ENCODE measurements around the gene ARHGAP15. TPM values are rescaled to one million over a fixed set of nuclear protein-coding genes. Genes with fewer than 3 reads are reported as not detected.

The ARHGAP15 gene
- total RNA-seq, 1 donor from 2014 or later = not detected

- Mint-ChIP-seq H3K36me3 (ENCODE audit: unreplicated experiment) (no peaks in the 10 kb centered on the region), H3K4me3 (ENCODE audit: unreplicated experiment) (no peak overlapping the region), H3K9me3 (ENCODE audit: unreplicated experiment) (no peaks in the 10 kb centered on the region), H3K27ac (ENCODE audit: unreplicated experiment) (no peak overlapping the region), H3K4me1 (ENCODE audit: low read depth, unreplicated experiment) (no peaks in the 10 kb centered on the region), H3K27me3 (ENCODE audit: unreplicated experiment) (no peaks in the 10 kb centered on the region)
- TF ChIP-seq, protein P1, sequence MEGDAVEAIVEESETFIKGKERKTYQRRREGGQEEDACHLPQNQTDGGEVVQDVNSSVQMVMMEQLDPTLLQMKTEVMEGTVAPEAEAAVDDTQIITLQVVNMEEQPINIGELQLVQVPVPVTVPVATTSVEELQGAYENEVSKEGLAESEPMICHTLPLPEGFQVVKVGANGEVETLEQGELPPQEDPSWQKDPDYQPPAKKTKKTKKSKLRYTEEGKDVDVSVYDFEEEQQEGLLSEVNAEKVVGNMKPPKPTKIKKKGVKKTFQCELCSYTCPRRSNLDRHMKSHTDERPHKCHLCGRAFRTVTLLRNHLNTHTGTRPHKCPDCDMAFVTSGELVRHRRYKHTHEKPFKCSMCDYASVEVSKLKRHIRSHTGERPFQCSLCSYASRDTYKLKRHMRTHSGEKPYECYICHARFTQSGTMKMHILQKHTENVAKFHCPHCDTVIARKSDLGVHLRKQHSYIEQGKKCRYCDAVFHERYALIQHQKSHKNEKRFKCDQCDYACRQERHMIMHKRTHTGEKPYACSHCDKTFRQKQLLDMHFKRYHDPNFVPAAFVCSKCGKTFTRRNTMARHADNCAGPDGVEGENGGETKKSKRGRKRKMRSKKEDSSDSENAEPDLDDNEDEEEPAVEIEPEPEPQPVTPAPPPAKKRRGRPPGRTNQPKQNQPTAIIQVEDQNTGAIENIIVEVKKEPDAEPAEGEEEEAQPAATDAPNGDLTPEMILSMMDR (IDR thresholded peaks at IDR 0.05; ENCODE audit: partially characterized antibody, unreplicated experiment) = no peak
- DNase-seq = no peak
These were observed 424.0 kb downstream of the ARHGAP15 start for GRCh38 chr2:143553261-143553660.

DNA sequence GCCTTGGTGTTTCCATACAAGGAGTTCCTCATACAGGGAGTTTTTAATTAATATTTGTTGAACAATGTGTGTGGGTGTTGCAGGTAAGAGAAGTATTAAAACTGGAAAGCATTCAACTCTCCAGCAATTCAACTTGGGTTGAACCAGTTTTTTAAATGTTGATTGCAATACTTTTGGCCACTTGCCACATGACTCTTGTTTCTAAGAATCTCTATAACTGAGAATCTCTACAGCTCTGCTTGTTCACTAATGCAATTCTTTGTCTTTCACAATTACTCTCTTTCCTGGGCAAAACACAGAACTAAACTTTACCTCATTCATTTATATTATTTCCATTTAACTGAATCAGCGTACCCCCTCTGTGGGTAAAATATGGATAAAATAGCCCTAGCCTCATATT is 429.4 kb downstream of the ARHGAP15 start:
- no peak for DNase-seq
- no peaks in the 10 kb centered on the region for H3K4me1 Mint-ChIP-seq (ENCODE audit: low read depth, unreplicated experiment)
- TF ChIP-seq, protein P1 (IDR thresholded peaks at IDR 0.05; ENCODE audit: partially characterized antibody, unreplicated experiment) = no peak
- no peaks in the 10 kb centered on the region for H3K36me3 Mint-ChIP-seq (ENCODE audit: unreplicated experiment)
- no peaks in the 10 kb centered on the region for H3K27me3 Mint-ChIP-seq (ENCODE audit: unreplicated experiment)
- H3K9me3 Mint-ChIP-seq (ENCODE audit: unreplicated experiment) = no peaks in the 10 kb centered on the region
- H3K27ac Mint-ChIP-seq (ENCODE audit: unreplicated experiment) = no peak overlapping the region
- no peak overlapping the region for H3K4me3 Mint-ChIP-seq (ENCODE audit: unreplicated experiment)

DNA sequence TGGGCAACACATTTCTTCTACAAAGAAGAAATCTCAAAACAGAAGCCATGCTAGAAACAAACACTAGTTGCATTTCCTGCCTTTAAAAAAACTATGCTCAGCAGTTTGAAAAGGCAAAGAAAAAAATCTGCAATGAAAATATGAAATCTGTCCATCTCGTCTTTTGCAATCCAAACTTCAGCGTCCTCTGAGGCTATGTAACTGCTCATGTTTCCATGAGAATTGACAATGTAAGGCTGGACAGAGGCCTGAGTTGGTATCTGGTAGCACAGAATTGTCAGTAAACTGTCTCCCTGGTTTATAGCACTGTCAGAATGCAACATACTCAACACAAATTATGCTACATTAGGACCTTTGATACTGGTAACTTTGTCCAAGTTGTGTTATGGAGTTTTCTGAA is 429.9 kb downstream of the ARHGAP15 start:
- TF ChIP-seq, protein P1 (IDR thresholded peaks at IDR 0.05; ENCODE audit: partially characterized antibody, unreplicated experiment) = no peak
- H3K36me3 Mint-ChIP-seq (ENCODE audit: unreplicated experiment) = no peaks in the 10 kb centered on the region
- no peak for DNase-seq
- no peaks in the 10 kb centered on the region for H3K4me1 Mint-ChIP-seq (ENCODE audit: low read depth, unreplicated experiment)
- H3K4me3 Mint-ChIP-seq (ENCODE audit: unreplicated experiment) = no peak overlapping the region
- H3K27me3 Mint-ChIP-seq (ENCODE audit: unreplicated experiment) = no peaks in the 10 kb centered on the region
- no peak overlapping the region for H3K27ac Mint-ChIP-seq (ENCODE audit: unreplicated experiment)
- no peaks in the 10 kb centered on the region for H3K9me3 Mint-ChIP-seq (ENCODE audit: unreplicated experiment)

DNA sequence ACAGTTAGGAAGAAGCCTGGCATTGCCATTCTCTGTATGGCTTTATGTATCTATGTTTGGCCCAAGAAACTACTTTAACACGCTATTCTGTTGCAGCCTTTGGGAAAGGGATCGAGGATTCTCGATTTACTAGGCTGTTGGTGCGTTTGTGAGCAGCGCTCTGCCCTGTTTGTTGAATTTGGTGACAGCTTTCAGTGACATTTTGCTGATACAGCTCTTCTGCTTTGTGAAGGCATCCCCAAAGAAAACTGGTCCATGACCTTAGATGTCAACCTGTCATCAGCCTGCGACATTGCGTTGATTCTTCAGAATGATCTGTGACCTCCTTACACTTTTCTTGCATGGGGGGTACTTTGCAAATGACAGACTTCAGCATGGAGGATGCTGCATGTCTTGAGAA is 431.5 kb downstream of the ARHGAP15 start:
- Mint-ChIP-seq H3K27ac (ENCODE audit: unreplicated experiment) (no peak overlapping the region), H3K4me3 (ENCODE audit: unreplicated experiment) (no peak overlapping the region), H3K27me3 (ENCODE audit: unreplicated experiment) (no peaks in the 10 kb centered on the region), H3K36me3 (ENCODE audit: unreplicated experiment) (no peaks in the 10 kb centered on the region), H3K4me1 (ENCODE audit: low read depth, unreplicated experiment) (no peaks in the 10 kb centered on the region), H3K9me3 (ENCODE audit: unreplicated experiment) (no peaks in the 10 kb centered on the region)
- TF ChIP-seq, protein P1 (IDR thresholded peaks at IDR 0.05; ENCODE audit: partially characterized antibody, unreplicated experiment) = no peak
- DNase-seq = no peak

- no peak for DNase-seq
- no peaks in the 10 kb centered on the region for H3K36me3 Mint-ChIP-seq (ENCODE audit: unreplicated experiment)
- H3K4me3 Mint-ChIP-seq (ENCODE audit: unreplicated experiment) = no peak overlapping the region
- no peak overlapping the region for H3K27ac Mint-ChIP-seq (ENCODE audit: unreplicated experiment)
- no peaks in the 10 kb centered on the region for H3K9me3 Mint-ChIP-seq (ENCODE audit: unreplicated experiment)
- no peaks in the 10 kb centered on the region for H3K27me3 Mint-ChIP-seq (ENCODE audit: unreplicated experiment)
- TF ChIP-seq, protein P1 (IDR thresholded peaks at IDR 0.05; ENCODE audit: partially characterized antibody, unreplicated experiment) = no peak
- H3K4me1 Mint-ChIP-seq (ENCODE audit: low read depth, unreplicated experiment) = no peaks in the 10 kb centered on the region
These were observed 435.2 kb downstream of the ARHGAP15 start for GRCh38 chr2:143564419-143564818.

Data from glutamatergic neuron (in vitro differentiated cells).